NCI-H1436 treated with DMSO at 0.1 percent for 48 hours (cell line): ENCODE results near the gene LYPD6.
"Not testable (repeated sequence)": the region's sequence is repeated elsewhere in the genome, so short reads cannot be mapped to it uniquely, and the experiment has no call there.

Experiments
- DNase-seq: peaks from one replicate; lab custom pipeline; 2025; lab: John Stamatoyannopoulos, UW

LYPD6 gene

DNA sequence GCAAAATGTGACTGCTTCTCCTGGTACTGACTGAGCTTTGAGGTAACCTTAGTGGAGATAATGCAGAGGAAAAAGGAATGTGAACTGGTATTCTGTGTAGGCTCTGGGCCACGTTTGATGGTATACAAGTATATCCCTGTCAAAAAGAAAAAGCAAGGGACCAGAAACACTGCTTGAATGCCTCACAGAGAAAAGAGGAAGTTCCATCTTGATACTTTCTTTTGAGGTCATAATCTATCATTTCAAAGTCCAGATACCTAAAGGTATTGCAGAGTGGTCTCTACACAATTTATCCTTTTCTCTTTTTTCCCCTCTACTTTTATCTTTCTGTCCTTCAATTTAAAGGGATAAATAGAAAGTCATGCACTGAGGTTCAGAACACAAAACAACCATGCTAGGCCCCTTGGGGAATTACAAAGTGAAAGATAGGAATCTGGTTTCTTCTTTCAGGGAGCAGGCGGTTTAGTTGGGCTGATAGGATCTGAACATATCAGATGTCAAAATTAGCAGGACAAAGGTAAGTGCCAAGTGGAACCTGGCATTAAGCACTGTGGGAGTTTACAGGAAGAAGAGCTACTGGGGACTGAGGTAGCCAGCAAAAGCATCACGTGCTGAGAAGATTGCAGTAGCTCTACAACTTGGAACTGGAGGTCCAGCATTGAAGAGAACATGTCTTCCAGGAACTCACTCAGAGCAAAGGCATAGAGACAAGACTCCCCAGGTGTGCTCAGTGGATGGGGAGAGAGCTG lies 121.2 kb downstream of the LYPD6 start:
- DNase-seq: no peak

DNA sequence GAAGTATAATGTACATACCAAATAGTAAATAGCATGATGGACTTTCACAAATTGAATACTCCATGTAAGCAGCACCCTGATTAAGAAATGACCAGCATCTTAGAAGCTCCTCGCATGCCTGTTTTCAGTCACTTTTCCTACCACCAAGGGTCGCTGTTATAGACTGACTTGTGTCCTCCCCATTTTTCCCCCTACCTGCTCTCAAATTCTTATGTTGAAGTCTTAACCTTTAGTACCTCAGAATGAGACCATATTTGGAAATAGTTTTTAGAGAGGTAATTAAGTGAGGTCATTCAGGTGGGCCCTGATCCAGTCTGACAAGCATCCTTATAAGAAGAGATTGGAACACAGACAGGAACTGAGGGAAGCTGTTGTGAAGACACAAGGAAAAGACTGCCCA lies 125.9 kb downstream of the LYPD6 start:
- DNase-seq: no peak

DNA sequence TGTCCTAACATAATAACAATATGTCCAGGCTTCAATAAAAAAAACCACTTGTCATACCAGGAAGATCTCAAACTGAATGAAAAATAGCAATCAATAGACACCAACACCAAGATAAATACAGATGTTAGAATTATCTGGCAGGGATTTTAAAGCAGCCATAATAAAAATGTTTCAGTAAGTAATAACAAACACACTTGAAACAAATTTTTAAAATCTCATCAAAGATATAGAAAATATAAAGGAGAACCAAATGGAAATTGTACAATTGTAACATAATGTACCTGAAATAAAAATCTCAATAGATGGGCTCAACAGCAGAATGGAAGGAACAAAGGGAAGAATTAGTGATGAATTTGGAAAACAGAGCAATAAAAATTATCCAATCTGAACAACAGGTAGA lies 128.1 kb downstream of the LYPD6 start:
- no peak for DNase-seq

DNA sequence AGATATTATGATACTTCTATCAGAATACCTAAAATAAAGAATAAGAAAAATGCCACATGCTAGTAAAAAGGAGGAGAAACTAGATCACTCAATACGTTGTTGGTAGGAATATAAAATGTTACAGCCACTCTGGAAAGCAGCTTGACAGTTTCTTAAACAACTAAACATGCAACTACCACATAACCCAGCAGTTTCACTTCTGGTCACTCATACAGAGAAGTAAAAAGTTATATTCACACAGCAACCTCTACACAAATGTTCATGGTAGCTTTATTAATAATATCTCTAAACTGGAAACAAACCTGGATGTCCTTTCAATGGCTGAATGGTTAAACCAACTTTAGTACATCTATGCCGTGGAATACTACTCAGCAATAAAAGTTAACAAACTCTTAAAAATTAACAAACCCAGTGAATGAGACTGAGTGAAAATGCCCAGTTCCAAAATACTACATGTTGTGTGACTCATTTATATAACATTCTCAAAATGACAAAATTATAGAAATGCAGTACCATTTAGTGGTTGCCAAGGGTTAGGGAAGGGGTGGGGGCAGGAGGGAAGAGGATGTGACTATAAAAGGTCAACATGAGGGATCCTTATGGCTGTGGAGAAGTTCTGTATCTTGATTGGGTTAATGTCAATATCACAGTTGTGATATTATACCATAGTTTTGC lies 133.1 kb downstream of the LYPD6 start:
- DNase-seq: no peak

DNA sequence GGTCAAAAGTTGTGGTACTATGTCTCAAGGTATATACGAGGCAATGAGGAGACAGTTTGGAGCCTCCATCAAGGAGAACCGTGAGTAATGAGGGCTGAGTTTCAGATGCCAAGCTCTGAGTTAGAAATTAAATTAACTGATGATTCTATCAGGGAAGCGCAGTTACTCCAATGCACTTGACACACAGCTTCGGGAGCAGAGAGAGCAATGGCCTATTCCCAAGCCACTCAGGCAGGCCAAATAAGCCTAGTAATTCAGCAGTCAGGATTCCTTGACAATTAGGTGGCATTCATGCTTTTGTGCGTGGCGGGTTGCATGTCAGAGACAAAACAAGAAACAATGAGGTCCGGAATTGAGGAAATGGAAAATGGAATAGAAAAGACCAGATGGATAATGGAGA lies 134.0 kb downstream of the LYPD6 start:
- DNase-seq: no peak

DNA sequence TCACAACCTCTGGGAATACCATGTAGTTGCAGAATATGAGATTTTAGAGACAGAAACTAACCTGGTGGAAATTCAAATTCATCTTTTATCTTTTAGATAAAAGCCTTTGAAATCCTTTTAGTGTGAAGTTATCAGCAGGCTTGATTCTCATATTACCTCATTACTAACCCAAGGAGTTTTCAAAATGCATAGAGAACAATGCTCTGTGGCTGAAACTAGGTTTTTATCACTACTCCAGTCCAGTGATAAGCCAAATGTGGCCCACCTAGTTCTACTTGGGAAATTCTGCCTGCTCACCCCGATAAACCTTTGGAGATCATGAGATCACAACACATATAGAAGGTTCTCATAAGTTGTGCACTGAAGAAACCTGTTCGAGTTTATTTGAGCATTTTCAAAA lies 135.5 kb downstream of the LYPD6 start:
- DNase-seq: no peak

DNA sequence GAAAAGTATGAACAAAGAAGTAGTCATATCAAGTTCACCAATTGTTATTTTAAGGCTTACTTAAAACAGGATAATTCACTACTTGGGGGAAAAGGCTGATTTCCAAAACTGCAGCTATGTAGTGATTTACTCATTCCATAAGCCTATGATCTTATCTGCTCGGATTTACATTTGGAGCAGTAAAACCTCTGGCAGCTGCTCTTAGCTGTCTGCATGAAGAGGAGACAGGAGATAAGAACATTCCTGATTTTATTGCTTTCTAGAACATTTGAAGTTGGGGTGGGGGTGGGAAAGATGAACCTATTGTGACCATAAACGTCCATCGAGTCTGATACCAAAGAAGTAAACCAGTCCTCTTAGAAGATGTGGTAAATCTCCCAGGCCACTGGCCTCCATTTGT lies 136.2 kb downstream of the LYPD6 start:
- no peak for DNase-seq

DNA sequence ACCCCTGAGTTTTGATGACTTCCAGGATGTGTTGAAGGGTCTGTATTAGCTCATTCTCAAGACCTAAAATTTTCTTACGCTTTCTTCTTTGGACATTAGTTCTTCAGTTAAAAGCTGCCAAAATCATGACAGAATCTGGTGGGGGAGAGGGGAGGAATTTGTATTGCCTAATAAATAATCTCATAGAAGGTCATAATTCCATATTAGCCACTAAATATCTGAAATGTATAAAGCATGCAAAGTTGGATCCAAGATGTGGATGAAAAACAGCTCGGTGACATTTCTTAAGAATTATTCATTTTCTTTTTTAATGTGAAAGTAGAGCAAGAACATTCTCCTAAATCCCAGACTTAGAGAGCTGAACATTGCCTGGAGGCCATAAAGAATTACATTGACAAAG lies 137.0 kb downstream of the LYPD6 start:
- DNase-seq: no peak

DNA sequence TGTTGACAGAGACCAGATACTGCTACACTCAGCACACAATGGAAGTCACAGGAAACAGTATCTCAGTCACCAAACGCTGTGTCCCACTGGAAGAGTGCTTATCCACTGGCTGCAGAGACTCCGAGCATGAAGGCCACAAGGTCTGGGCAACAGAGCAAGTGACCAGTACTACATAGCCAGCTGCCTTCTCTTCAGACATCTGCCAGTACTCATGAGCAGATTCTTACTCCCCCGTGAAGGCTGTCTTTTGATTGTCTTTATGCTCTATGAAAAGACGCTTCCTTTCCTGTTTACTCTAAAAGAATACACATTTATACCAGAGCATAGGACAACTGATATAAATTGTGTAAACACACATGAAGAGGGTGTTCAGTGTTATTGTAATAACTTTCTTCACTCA lies 138.2 kb downstream of the LYPD6 start:
- no peak for DNase-seq

DNA sequence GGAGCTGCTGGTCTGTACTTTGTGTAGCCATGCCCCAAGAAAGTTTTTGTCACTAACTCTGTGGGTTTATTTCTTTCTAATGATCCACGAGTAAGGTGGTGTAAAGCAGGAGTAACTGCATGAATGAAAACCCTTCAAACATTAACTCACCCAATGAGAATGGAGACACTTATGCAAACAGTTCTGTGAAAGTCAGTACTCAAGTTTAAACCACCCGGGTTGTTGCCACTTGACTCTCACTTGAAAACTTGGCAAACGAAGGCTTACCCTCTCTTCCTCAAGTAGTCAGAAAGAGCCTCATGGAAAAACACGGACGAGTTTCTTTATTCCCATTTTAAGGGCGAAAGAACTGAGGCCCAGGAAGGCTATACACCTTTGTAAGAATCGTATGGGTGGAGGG lies 139.7 kb downstream of the LYPD6 start:
- DNase-seq: no peak

DNA sequence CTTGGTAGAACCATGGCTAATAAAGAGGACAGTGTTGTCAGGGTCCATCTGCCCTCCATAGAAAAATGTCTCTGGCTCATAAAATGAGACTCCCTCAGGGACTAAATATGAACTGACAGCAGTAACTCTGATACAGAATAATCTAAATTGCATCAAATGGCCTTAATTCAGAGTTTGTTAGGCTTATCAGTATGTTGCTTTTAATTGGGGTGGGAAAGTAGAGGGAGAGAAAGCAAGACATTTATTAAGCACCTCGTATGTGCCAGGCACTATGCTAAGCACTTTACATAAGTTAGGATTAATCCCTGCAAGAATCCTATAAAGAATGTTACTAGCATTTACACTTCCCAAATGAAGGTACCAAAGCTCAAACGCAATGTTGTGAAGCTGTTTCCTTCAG lies 142.0 kb downstream of the LYPD6 start:
- DNase-seq: no peak

DNA sequence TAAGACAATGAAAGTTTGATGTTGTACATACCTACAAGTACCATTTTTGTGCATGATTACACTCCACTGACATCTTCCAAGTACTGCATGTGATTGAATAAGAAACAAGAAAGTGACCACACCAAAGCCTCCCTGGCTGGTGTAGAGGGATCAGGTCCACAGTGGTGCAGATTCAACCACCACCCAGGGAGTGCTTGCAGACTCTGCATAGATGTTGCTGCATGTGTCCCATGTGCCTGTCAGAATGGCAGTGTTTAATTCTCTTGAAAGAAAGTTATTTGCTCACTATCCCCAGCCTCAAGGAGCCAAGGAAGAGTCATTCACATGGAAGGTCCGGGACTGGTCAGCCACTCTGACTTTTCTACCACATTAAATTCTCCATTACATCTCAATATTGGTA lies 142.7 kb downstream of the LYPD6 start:
- DNase-seq: no peak

DNA sequence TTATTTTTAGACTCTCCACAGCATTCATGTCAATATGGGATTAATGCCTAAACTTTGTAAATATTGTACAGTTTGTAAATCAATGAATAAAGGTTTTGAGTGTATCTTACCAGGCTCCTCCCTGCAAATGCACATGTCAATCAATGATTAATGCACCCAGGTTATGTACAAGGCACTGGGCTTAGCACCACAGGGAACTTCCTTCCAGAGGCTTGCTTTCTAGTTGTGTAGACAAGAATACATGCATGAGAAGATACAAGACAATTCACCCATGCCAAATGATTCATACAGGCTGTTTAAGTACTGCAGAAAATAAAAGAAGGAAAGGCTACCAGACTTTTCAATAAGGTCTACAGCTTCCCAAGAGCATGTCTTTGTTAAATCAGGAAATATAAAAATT lies 143.1 kb downstream of the LYPD6 start:
- no peak for DNase-seq

DNA sequence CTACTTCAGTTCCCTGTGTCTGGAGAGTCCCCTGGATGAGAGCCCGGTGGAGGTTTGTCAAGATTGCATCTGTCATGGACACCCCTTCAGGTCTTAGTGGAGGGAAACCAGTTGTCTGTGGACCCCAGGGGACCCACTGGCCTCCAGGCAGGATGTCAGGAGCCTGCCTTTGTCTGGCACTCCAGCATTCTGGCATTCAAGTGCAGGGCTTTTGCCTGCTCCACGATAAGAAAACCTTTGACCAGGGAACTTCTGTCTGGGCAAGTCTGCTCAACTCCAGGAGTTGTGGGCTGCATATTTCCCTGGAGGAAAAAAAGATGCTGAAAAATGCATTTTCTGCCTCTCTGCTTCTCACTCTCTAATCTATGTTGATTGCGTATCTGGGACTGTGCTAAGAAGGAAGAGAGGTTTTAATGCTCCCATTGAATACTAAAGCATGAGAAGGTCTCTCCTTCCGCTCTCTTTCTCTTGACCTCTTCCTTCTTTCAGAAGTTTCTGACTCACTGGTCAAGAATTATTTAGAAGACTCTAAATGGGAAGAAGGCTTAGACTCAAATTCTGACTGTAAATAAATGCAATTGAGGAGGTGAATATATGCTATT lies 152.7 kb downstream of the LYPD6 start:
- DNase-seq: no peak

DNA sequence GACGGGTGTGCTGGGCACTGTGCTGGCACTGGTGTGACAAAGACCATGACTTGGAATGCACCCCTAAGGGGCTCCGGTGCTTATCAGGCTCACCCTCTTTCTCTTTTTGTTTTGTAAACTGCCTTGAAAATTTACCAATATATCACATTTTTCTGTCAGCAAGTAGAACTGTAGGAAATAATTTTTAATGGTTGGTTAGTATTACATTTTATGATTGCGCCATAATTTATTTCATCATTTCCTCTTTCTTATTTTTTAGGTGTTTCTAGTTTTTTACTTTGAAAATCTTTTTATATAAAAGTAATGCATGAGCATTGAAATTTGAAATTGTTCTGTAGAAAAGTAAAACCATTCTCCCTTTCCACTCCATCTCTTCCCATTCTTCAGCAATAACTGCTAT lies 156.3 kb downstream of the LYPD6 start:
- DNase-seq: no peak

DNA sequence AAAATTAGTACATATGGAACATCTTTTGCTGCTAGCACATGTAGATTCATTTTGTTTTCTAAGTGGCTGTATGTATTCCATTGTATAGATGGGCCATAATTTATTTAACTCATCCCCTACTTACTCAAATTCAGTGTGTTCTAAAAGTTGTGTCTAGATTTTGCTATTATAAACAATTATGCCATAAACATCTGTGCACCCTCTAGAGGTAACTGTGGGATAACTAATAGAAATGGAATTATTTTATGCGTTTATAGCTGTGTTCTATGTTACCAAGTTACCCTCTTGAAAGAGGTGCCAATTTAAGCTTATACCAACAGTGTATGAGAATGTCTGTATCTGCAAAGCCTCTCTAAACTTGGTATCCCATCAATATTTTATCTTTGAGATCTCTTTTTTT lies 156.8 kb downstream of the LYPD6 start:
- DNase-seq: no peak

DNA sequence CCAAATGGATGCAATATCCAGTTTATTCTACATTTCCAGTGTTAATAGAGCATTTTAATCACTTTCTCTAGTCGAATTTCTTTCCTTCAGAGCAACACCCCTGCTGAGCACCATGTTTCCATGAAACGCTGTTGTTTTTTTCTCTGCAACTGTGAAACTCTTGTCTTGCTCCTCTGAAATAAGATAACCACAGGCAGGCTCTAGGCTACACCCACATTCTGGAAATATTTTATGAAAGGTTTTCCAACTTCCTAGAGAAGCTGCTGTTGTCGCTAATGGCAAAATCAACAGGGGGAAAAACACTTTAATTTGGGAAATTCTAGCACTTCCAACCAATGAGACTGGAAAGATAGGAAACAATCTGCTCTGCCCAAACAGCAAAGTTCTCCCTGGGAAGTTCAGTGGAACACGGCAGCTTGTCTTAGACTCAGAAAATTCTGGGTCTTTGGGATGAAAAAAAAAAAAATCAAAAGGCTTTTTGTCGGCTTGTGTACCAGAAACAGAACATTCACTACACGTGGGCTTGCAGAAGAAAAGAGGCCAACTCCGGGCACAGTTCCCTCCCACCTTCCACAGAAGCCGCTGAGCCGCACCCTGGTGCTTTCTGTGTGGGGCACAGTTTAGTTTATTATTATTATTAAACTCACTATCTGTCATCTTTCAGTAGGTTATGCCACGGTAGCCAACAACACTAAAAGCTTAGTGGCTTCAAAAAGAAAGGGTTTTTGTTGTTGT lies 158.5 kb downstream of the LYPD6 start:
- no peak for DNase-seq

DNA sequence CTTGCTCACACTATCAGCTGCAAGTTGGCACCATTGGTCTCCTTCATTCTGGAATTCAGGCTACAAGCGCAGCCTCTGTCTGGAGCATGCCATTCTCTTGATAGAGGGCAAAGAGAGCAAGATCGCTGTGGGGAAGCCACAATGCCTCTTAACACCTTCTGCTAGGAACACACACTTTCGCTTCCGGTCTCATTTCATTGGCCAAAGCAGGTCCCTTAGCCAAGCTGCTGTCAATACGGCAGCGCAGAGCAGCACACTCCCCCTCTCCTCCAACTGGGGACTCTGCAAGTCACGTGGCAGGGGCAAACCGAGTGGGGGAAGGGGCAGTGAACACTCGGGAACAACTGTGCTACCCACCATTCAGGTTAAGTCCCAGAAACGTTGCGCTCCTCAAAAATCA lies 159.1 kb downstream of the LYPD6 start:
- no peak for DNase-seq

DNA sequence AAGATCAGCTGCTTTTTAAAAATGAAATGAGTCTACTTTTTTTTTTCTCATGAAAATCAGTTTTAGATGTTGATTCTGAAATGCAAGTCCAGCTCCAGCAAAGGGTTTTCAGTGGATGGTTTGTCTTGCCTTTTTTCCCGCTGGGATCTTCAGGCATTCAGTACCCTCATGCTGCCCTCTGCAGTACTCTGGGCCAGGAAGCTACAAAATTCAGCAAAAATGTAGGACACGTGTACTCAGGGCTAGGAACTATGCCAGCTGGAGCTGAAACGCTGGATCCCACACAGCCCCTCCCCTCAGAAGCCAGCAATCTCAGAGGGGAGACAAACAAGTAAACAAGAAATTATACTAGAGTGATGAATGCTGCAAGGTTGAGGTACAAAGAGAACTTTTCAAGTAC lies 159.9 kb downstream of the LYPD6 start:
- DNase-seq: no peak

DNA sequence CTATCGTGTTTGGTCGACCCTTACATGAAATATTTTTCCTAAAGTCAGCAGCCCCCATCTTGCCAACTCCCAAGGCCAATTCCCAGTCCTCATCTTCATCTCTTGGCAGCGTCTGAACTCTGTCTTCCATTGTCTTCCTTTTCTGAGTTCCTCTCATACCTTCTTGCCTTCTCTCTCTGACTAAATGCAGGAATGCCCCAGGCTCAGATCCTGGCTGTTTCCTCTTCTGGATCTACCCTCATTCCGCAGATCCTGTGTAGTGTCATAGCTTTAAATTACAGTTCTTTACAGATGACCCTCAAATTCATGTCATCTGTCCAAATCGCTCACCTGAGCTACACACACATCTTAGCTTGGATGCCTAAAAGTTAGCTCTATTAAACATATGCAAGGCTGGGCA lies 162.5 kb downstream of the LYPD6 start:
- DNase-seq: no peak

DNA sequence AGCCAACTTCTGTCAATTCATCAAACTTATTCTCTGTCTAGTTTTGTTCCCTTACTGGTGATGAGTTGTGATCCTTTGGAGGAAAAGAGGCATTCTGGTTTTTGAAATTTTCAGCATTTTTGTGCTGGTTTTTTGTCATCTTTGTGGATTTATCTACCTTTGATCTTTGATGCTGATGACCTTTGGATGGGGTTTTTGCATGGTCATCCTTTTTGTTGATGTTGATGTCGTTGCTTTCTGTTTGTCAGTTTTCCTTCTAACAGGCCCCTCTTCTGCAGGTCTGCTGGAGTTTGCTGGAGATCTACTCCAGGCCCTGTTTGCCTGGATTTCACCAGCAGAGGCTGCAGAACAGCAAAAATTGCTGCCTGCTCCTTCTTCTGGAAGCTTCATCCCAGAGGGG lies 168.8 kb downstream of the LYPD6 start:
- not testable (repeated sequence) for DNase-seq

DNA sequence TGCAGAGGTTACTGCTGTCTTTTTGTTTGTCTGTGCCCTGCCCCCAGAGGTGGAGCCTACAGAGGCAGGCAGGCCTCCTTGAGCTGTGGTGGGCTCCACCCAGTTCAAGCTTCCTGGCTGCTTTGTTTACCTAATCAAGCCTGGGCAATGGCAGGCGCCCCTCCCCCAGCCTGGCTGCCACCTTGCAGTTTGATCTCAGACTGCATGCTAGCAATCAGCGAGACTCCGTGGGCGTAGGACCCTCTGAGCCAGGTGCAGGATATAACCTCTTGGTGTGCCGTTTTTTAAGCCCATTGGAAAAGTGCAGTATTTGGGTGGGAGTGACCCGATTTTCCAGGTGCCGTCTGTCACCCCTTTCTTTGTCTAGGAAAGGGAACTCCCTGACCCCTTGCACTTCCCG lies 176.4 kb downstream of the LYPD6 start:
- not testable (repeated sequence) for DNase-seq

DNA sequence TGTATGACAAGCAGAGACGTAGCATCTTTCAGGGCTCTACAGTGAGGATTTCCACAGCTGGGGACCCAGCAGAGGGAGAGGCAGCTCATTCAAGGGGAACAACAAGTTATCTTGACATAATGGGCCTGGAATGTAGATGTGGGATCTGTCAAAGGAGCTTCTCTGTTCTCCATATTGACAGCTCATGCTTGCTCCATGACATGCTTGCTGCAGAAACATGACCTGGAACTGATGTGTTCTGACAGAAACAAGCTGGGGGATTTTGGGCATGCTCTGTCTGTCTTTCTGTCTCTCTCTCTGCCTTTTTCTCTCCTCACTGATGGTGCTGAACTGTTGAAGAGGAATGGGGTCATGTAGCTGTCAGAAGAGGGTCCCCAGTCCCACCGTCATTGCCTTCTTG lies 177.6 kb downstream of the LYPD6 start:
- DNase-seq: no peak
